Measurements from ENCODE around the gene THSD7B.
"Not testable (repeated sequence)": the region's sequence is repeated elsewhere in the genome, so short reads cannot be mapped to it uniquely, and the experiment has no call there.

THSD7B gene

GRCh38 chr2:137048455-137048854 is 283.1 kb downstream of the THSD7B start:
- no peak for DNase-seq (ENCODE audit: low read depth in 2 of 2)

DNA sequence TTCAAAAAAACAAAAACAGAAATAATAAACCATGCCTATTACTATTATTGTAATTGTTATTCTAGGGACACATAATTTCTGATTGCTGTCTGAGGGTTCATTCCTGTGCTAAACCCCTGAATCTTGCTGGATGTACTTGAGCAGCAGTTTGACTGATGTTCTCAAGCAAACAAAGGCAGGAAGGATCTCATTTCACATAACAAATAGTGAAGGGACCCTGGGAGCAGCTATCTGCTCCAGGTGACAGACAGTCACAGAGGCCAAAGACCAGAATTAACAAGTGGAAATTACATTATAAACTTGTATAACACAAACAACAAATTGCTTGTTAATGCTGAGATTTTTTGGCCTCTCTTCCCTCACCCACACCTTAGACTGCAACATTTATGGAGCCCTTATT is 284.2 kb downstream of the THSD7B start:
- DNase-seq (ENCODE audit: low read depth in 2 of 2) = no peak

DNA sequence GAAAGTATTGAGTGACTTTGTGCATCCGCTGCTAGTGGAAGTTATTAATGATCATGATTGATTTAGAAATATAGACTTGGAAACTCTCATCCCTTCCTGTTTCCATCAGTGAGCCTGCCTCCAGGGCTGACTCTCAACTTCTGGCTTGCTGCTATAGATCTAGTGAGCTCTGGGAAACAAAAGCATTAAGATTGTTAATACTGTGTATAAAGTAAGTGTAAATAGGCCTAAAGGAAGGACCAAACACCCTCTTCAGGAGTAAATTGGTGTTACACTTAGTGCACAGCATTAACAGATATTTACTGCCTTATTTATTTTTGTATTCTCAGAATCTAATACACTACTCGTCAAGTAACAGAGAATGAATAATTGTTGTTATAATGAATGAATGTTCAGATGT is 285.6 kb downstream of the THSD7B start:
- DNase-seq (ENCODE audit: low read depth in 2 of 2) = no peak

GRCh38 chr2:137051778-137052398 is 286.5 kb downstream of the THSD7B start:
- no peak for DNase-seq (ENCODE audit: low read depth in 2 of 2)

DNA sequence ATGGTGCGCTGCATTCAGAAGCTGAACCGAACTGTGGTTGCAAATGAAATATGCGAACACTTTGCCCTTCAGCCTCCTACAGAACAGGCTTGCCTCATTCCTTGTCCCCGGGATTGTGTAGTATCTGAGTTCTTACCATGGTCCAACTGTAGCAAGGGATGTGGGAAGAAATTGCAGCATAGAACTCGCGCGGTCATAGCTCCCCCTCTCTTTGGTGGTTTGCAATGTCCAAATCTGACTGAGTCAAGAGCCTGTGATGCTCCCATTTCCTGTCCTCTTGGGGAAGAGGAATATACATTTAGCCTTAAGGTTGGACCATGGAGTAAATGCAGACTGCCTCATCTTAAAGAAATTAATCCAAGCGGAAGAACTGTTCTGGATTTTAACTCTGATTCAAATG is 291.4 kb downstream of the THSD7B start:
- DNase-seq (ENCODE audit: low read depth in 2 of 2) = no peak

GRCh38 chr2:137076111-137076765 is 310.9 kb downstream of the THSD7B start:
- DNase-seq (ENCODE audit: low read depth in 2 of 2) = not testable (repeated sequence)

DNA sequence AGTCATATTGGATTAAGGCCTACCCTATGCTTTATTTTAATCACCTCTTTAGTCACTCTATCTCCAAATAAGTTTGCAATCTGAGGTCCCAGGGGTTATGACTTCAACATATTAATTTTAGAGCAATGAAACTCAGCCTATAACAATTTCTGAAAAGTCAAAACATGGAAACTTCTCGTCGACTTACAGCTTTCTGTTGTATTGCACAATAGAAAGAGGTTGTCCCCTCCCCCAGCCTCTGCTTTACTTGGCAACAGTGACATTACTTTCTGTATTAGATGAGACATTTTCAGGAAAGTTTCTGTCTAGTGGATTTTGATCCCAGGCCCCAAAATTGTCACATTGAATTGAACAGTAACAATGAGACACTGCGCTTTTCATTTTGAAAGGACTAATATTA is 326.4 kb downstream of the THSD7B start:
- no peak for DNase-seq (ENCODE audit: low read depth in 2 of 2)

GRCh38 chr2:137093116-137093515 is 327.8 kb downstream of the THSD7B start:
- no peak for DNase-seq (ENCODE audit: low read depth in 2 of 2)

GRCh38 chr2:137096187-137096586 is 330.8 kb downstream of the THSD7B start:
- DNase-seq (ENCODE audit: low read depth in 2 of 2) = no peak

- DNase-seq (ENCODE audit: low read depth in 2 of 2) = no peak
Observed at GRCh38 chr2:137096693-137097092, 331.3 kb downstream of the THSD7B start.

- DNase-seq (ENCODE audit: low read depth in 2 of 2) = not testable (repeated sequence)
Observed at GRCh38 chr2:137101814-137102213, 336.5 kb downstream of the THSD7B start.

DNA sequence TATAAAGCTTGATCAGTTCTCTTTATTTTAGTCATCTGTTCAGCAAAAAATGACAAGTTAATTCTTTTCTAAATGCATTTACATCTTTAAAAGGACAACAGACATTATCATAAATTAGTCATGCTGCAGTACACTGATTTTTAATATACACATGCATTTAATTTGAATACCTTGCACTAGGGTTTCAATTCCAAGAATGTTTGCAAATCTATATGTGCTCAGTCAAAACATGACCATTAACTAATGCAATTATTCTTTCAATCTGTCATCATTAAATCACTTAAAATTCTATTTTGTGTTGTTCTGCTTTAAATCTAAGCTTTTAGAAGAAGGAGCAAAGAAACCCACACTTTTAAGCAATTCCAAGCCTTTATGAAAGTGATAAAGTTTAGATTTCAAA is 342.6 kb downstream of the THSD7B start:
- DNase-seq (ENCODE audit: low read depth in 2 of 2) = no peak

- DNase-seq (ENCODE audit: low read depth in 2 of 2) = no peak
Observed at GRCh38 chr2:137111896-137112295, 346.6 kb downstream of the THSD7B start.

DNA sequence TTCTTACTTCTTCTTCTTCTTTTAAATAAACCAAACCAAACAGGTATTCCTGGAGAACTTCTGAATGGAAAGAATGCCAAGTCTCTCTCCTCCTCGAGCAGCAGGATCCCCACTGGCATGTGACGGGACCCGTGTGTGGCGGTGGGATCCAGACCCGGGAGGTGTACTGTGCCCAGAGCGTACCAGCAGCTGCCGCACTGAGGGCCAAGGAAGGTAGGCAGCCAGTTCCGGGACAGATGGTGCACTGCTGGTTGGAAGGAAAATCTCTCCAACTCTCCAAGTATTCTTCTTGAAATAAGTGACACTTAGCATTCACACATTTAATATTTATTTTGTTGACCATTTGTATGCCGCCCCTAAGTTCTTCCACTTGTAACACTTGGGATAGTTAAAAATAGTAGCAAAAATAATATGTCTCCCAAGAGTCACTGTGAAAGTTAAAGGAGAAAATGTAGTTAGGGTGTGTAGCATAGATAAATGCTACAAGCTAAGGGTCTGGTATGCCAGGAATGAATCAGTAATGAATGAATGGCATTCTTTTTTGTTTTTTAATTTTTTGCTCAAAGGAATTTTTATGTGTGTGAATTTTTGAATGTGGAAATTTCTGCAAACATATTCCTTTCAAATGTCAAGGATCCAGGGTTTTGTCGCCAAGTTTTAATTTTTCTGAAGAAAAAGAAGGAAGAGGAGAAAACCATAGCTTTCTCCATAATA is 349.9 kb downstream of the THSD7B start:
- no peak for DNase-seq (ENCODE audit: low read depth in 2 of 2)

GRCh38 chr2:137115795-137116089 is 350.4 kb downstream of the THSD7B start:
- DNase-seq (ENCODE audit: low read depth in 2 of 2) = no peak

DNA sequence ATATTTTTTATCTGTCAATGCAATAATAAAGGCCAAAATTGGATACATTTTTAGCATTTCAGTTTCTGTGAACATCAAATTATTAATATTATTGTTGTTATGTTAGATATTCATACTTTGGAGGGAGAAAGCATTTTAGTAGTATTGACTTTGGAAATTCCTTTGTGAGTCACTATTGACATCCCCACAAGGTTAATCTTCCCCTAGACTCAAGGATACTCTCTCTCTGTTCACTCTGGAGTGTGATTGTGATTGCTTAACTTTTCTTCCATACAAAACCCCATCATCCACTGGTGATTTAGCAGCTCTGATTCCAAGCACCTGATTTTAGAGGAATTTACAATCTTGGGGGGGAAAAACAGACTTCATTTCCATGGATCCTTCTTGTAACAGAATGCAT is 352.0 kb downstream of the THSD7B start:
- no peak for DNase-seq (ENCODE audit: low read depth in 2 of 2)

GRCh38 chr2:137118140-137118539 is 352.8 kb downstream of the THSD7B start:
- no peak for DNase-seq (ENCODE audit: low read depth in 2 of 2)

DNA sequence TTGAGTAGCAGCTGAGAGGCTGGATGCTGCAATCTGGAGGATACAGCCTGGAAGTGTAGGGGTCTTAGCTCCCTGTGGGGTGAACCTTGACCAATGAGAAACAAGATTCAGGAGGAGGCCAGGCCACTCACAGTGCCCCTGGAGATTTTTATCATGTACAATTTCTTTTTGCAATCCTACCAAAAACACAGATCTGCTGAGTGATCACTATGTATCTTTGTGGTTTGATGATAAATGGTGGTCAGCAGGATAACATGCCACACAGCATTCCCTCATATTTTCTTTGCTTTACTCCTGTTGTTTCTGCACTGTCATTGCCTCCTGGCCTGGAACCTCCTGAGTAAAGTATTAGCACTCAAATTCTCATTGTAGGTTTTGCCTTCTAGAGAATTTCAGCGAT is 357.9 kb downstream of the THSD7B start:
- DNase-seq (ENCODE audit: low read depth in 2 of 2) = no peak

DNA sequence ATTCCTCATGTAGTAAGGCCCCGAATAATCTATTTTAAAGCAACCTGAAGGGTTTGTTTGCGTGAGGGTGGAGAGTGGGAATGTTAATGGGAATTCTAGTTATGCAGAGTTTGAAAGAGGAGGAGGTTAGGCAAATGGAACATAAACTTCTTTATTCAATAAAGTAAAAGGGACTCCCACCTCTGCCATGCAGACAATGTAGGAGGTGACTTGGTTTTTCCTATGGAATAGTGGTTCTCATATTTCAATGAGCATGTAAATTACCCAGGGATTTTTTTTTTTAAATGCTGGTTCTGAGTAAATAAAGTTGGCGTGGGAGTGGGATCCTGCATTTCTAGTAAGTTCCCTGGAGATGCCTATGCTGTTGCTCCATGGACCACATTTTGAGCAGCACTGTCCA is 367.9 kb downstream of the THSD7B start:
- DNase-seq (ENCODE audit: low read depth in 2 of 2) = no peak

DNA sequence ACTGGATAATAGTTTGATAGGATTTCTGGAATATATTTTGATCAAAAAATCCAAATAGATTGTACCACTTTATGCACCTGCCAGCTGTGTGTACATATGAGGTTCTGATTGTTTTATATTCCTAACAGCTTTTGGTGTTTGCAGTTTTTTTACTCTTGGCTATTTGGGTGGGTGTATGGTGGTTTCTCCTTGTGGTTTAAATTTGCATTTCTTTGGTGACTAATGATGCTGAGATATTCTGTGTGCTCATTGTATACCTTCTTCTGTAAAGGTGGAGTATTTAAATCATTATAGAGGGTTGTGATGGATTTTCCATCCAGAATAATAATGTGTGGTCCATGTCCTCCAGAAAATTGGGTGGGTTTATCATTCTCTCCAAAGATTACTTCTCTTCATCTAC is 372.9 kb downstream of the THSD7B start:
- DNase-seq (ENCODE audit: low read depth in 2 of 2) = no peak

GRCh38 chr2:137151731-137152130 is 386.4 kb downstream of the THSD7B start:
- no peak for DNase-seq (ENCODE audit: low read depth in 2 of 2)

- no peak for DNase-seq (ENCODE audit: low read depth in 2 of 2)
Observed at GRCh38 chr2:137154946-137155345, 389.6 kb downstream of the THSD7B start.

GRCh38 chr2:137155356-137156104 is 390.2 kb downstream of the THSD7B start:
- DNase-seq (ENCODE audit: low read depth in 2 of 2) = no peak

All from stimulated activated CD8-positive, alpha-beta memory T cell treated with anti-CD3 and anti-CD28 coated beads, Interleukin-15, amount 100 ng/mL, for 48 hours (primary cell).